Endothelial cell of umbilical vein (primary cell): ENCODE measurements around the gene NTRK2. TPM values are rescaled to one million over a fixed set of nuclear protein-coding genes. Genes with fewer than 3 reads are reported as not detected.

Experiments used
- BruUV-seq: library from RNA; stranded (reverse); fragments of 400-500 nt; replicated peaks from 2 replicates; lab custom pipeline; 2021; lab: Mats Ljungman, UMichigan
- CTCF ChIA-PET: fragments of 300-600, 350-600 bp; sonication (Branson Sonifier 250); formaldehyde crosslinking; loops from one replicate; lab custom pipeline; 2021; ENCODE audit warnings: antibody characterized with exemption, inconsistent platforms; lab: Charles Lee
- POLR2A ChIA-PET: fragments of 300-600, 350-600 bp; sonication (Branson Sonifier 250); formaldehyde crosslinking; loops from one replicate; lab custom pipeline; 2021; ENCODE audit warnings: antibody characterized with exemption, inconsistent platforms; lab: Charles Lee
- DNase-seq: peaks from one replicate; pipeline ENCODE4 v3.0.0-alpha.2; 2011; ENCODE audit warnings: low read depth, low spot score
- FAIRE-seq: peaks from 2 replicates; lab custom pipeline; 2011; peaks lifted over from hg19 to GRCh38; lab: Jason Lieb, UNC
- H2AFZ ChIP-seq: 2 replicates; pipeline ENCODE4 v1.6.0; 2012; ENCODE audit warnings: low read depth, low read length, control low read depth, inconsistent platforms
- H3K27ac ChIP-seq: 2 replicates; pipeline ENCODE4 v1.5.1; 2011; ENCODE audit warnings: low read depth, mild to moderate bottlenecking, control low read depth, low read length, moderate library complexity; ENCODE audit not compliant: insufficient read depth
- H3K27me3 ChIP-seq, 2 experiments: 2 replicates each; pipeline versions ENCODE4 v1.6.0 to v1.6.1; 2011; ENCODE audit warnings: low read length in 2 of 2, mixed read lengths in 1 of 2; ENCODE audit not compliant: control insufficient read depth in 2 of 2, insufficient read depth in 2 of 2
- H3K36me3 ChIP-seq, 2 experiments: 2 replicates in 1 of 2; 3 replicates in 1 of 2; pipeline ENCODE4 v1.5.1; 2011; ENCODE audit warnings: low read length in 2 of 2, mild to moderate bottlenecking in 1 of 2, moderate library complexity in 1 of 2; ENCODE audit not compliant: control insufficient read depth in 2 of 2, insufficient read depth in 2 of 2; ENCODE audit errors: extremely low read depth in 1 of 2
- H3K4me1 ChIP-seq: 3 replicates; pipeline ENCODE4 v1.5.1; 2011; ENCODE audit warnings: mild to moderate bottlenecking, low read length; ENCODE audit not compliant: control insufficient read depth, insufficient read depth; ENCODE audit errors: extremely low read depth
- H3K4me2 ChIP-seq: 2 replicates; pipeline ENCODE4 v1.6.1; 2011; ENCODE audit warnings: low read length, control low read depth, mixed read lengths; ENCODE audit not compliant: insufficient read depth
- H3K4me3 ChIP-seq, 3 experiments: fragments of 200-600 bp in 1 of 3; sonication (generic), shearing (Covaris generic) in 1 of 3; replicated peaks in 1 of 3; 2 replicates each; pipeline ENCODE4 v1.5.1; 2011 to 2016; ENCODE audit warnings: control low read depth in 3 of 3, low read length in 3 of 3, mild to moderate bottlenecking in 2 of 3, inconsistent platforms in 1 of 3, low read depth in 1 of 3, moderate library complexity in 1 of 3; ENCODE audit not compliant: insufficient read depth in 1 of 3
- H3K79me2 ChIP-seq: 2 replicates; pipeline ENCODE4 v1.6.0; 2012; ENCODE audit warnings: low read length, inconsistent platforms; ENCODE audit not compliant: control insufficient read depth, insufficient read depth
- H3K9ac ChIP-seq: replicated peaks from 2 replicates; pipeline ENCODE3; 2011; ENCODE audit warnings: low read length, control low read depth; ENCODE audit not compliant: insufficient read depth; ENCODE audit errors: extremely low read depth
- H3K9me1 ChIP-seq: replicated peaks from 3 replicates; pipeline ENCODE4 v1.6.0; 2011; ENCODE audit warnings: mild to moderate bottlenecking, low read length; ENCODE audit not compliant: control insufficient read depth, insufficient read depth; ENCODE audit errors: extremely low read depth
- H3K9me3 ChIP-seq: replicated peaks from 2 replicates; pipeline ENCODE4 v1.5.1; 2012; ENCODE audit warnings: low read length, inconsistent platforms; ENCODE audit not compliant: control insufficient read depth, insufficient read depth
- H4K20me1 ChIP-seq: replicated peaks from 2 replicates; pipeline ENCODE3; 2011; ENCODE audit warnings: mild to moderate bottlenecking, low read length; ENCODE audit not compliant: control insufficient read depth, insufficient read depth; ENCODE audit errors: extremely low read depth
- CTCF ChIP-seq, 2 donors: IDR thresholded peaks; 1 replicate in 1 of 2; 2 replicates in 1 of 2; pipeline ENCODE4 v1.5.1; 2011; ENCODE audit warnings: low read length in 2 of 2, mild to moderate bottlenecking in 2 of 2, moderate library complexity in 2 of 2, control low read depth in 1 of 2, inconsistent platforms in 1 of 2, low read depth in 1 of 2; ENCODE audit not compliant: insufficient read depth in 1 of 2; ENCODE audit errors: extremely low read depth in 1 of 2
- EZH2 ChIP-seq: IDR thresholded peaks from 2 replicates; pipeline ENCODE4 v1.6.1; 2012; ENCODE audit warnings: borderline replicate concordance, low read depth, mild to moderate bottlenecking, moderate library complexity, low read length, inconsistent platforms; ENCODE audit not compliant: severe bottlenecking
- FOS ChIP-seq: IDR thresholded peaks from 2 replicates; pipeline ENCODE4 v1.6.1; 2011; ENCODE audit warnings: mild to moderate bottlenecking, low read length, moderate library complexity, borderline replicate concordance; ENCODE audit not compliant: insufficient read depth
- GATA2 ChIP-seq: IDR thresholded peaks from 2 replicates; pipeline ENCODE4 v1.7.0; 2011; ENCODE audit warnings: low read depth, mild to moderate bottlenecking, moderate library complexity, mixed read lengths, low read length; ENCODE audit not compliant: insufficient read length, insufficient read depth
- JUN ChIP-seq: IDR thresholded peaks from 2 replicates; pipeline ENCODE4 v1.6.1; 2011; ENCODE audit warnings: borderline replicate concordance, low read depth; ENCODE audit not compliant: insufficient read length, insufficient read depth
- MAX ChIP-seq: IDR thresholded peaks from 2 replicates; pipeline ENCODE4 v1.6.1; 2011; ENCODE audit not compliant: insufficient read depth, insufficient read length
- MYC ChIP-seq: IDR thresholded peaks from one replicate; pipeline ENCODE4 v1.6.1; 2011; ENCODE audit warnings: mild to moderate bottlenecking, low read depth, low read length
- POLR2A ChIP-seq: IDR thresholded peaks from 2 replicates; pipeline ENCODE4 v1.6.1; 2012; ENCODE audit warnings: low read depth, mild to moderate bottlenecking, control low read depth, low read length
- POLR2AphosphoS5 ChIP-seq: IDR thresholded peaks from 2 replicates; pipeline ENCODE4 v1.6.1; 2012; ENCODE audit warnings: low read depth, mild to moderate bottlenecking, control low read depth, low read length, moderate library complexity; ENCODE audit not compliant: insufficient read depth
- dilution Hi-C: fragments of 300-500 bp; cut with MboI; formaldehyde crosslinking; loops from one replicate; pipeline ENCODE4 v1.15.0; 2019; ENCODE audit warnings: low sequenced_read_pairs; ENCODE audit not compliant: extremely low pct_ligation_motif_present
- intact Hi-C: fragments of 100-400 bp; cut with micrococcal nuclease; formaldehyde crosslinking; loops from one replicate; pipeline ENCODE4 v1.10.0; 2022
- polyA plus RNA-seq, 4 experiments: library from polyadenylated mRNA; depleted of rRNA in 3 of 4; stranded (reverse) in 3 of 4; unstranded in 1 of 4; fragments of >200 nt; gene quantifications; 2 replicates each; pipeline versions ENCODE4 v1.2.1 to v1.2.3, GENCODE V29; 2011 to 2012; ENCODE audit warnings: missing spikeins in 1 of 4
- total RNA-seq: library from RNA; stranded (reverse); gene quantifications from 2 replicates; pipeline ENCODE4 v1.2.3, GENCODE V29; 2021

NTRK2 gene
- total and polyA plus RNA-seq, 2 donors (not counting 3 experiments of a cell fraction or from before 2014, with no cell fraction given): 0.01 to 0.13 TPM

- Histone ChIP-seq H3K79me2 (no peaks in the 10 kb centered on the region), H3K4me1 (no peaks in the 10 kb centered on the region), H3K36me3 (no peaks in the 10 kb centered on the region), H3K9me1 (no peaks in the 10 kb centered on the region), H4K20me1 (no peaks in the 10 kb centered on the region), H3K9ac (no peak overlapping the region), H3K4me2 (no peak overlapping the region), H3K9me3 (no peaks in the 10 kb centered on the region), H3K27me3 (peaks cover 0 to 2% of the 10 kb centered on the region in 2 experiments), H3K4me3 (no peak overlapping the region), H2AFZ (no peak overlapping the region), H3K27ac (no peak overlapping the region)
- no peak for DNase-seq
- no peak for FAIRE-seq
- ChIA-PET CTCF (interaction anchor here (0.8 to 1.2 kb wide), 2 partner anchors 12 to 770 kb away, joined by 5 read pairs; no protein-coding TSS in a partner anchor), POLR2A (no interaction called here)
- dilution Hi-C loops: no loop called here
- no peak for TF ChIP-seq GATA2
- TF ChIP-seq POLR2A: no peak
- TF ChIP-seq JUN: no peak
- TF ChIP-seq POLR2AphosphoS5: no peak
- no peak for TF ChIP-seq FOS
- TF ChIP-seq EZH2: no peak
- TF ChIP-seq MYC: no peak
- TF ChIP-seq MAX: no peak
- TF ChIP-seq CTCF (IDR thresholded peaks at IDR 0.05; ENCODE audit: extremely low read depth in 1 of 2, insufficient read depth in 1 of 2, low read depth in 1 of 2, low read length in 2 of 2): no peak
- intact Hi-C loops: no loop called here
- no TSS peak for BruUV-seq
Observed at GRCh38 chr9:84839541-84839940, 170.0 kb downstream of the NTRK2 start.
